Activated CD4-positive, alpha-beta T cell treated with anti-CD3 and anti-CD28 coated beads for 36 hours (primary cell): ENCODE results near the gene RNF175. TPM values are rescaled to one million over a fixed set of nuclear protein-coding genes. Genes with fewer than 3 reads are reported as not detected.
A peak's percentile ranks its signal among the peaks of the same experiment; 100 is the strongest.

Experiments
- ATAC-seq: fragments of 200-7000 bp; cut with Tn5 transposase; one replicate; pipeline ENCODE4 v1.10.0; 2021; ENCODE audit warnings: mild to moderate bottlenecking, moderate library complexity
- CTCF ChIA-PET: fragments of 350-600 bp; sonication (Branson Sonifier 250); formaldehyde crosslinking; loops from one replicate; lab custom pipeline; 2021; ENCODE audit warnings: antibody characterized with exemption; lab: Charles Lee
- POLR2A ChIA-PET: fragments of 350-600 bp; sonication (Branson Sonifier 250); formaldehyde crosslinking; loops from one replicate; lab custom pipeline; 2021; ENCODE audit warnings: antibody characterized with exemption, inconsistent platforms; lab: Charles Lee
- DNase-seq: peaks from one replicate; pipeline ENCODE4 v3.0.0-alpha.2; 2020
- H3K27ac Mint-ChIP-seq: one replicate; pipeline ENCODE4 v1.8.0; 2021; ENCODE audit warnings: mixed read lengths
- H3K27me3 Mint-ChIP-seq: one replicate; pipeline ENCODE4 v1.8.0; 2021; ENCODE audit warnings: mixed read lengths
- H3K36me3 Mint-ChIP-seq: one replicate; pipeline ENCODE4 v1.8.0; 2021; ENCODE audit warnings: low read depth, mixed read lengths
- H3K4me1 Mint-ChIP-seq: one replicate; pipeline ENCODE4 v1.8.0; 2021; ENCODE audit warnings: mixed read lengths
- H3K4me3 Mint-ChIP-seq: one replicate; pipeline ENCODE4 v1.8.0; 2021; ENCODE audit warnings: mild to moderate bottlenecking, moderate library complexity, mixed read lengths
- H3K9me3 Mint-ChIP-seq: one replicate; pipeline ENCODE4 v1.8.0; 2021; ENCODE audit warnings: low read depth, mixed read lengths
- intact Hi-C, 2 experiments: fragments of 100-400 bp; cut with DNase I in 1 of 2; cut with micrococcal nuclease in 1 of 2; formaldehyde crosslinking; loops; one replicate each; pipeline versions ENCODE4 v1.14.2 to v1.15.1; 2022 to 2024; cut with DNase I, micrococcal nuclease
- total RNA-seq, 2 experiments: library from RNA; stranded (reverse); gene quantifications; one replicate each; pipeline ENCODE4 v1.2.3, GENCODE V29; 2021

The RNF175 gene
- total RNA-seq, 2 experiments from 2014 or later, result 0.26 to 0.57 TPM

DNA sequence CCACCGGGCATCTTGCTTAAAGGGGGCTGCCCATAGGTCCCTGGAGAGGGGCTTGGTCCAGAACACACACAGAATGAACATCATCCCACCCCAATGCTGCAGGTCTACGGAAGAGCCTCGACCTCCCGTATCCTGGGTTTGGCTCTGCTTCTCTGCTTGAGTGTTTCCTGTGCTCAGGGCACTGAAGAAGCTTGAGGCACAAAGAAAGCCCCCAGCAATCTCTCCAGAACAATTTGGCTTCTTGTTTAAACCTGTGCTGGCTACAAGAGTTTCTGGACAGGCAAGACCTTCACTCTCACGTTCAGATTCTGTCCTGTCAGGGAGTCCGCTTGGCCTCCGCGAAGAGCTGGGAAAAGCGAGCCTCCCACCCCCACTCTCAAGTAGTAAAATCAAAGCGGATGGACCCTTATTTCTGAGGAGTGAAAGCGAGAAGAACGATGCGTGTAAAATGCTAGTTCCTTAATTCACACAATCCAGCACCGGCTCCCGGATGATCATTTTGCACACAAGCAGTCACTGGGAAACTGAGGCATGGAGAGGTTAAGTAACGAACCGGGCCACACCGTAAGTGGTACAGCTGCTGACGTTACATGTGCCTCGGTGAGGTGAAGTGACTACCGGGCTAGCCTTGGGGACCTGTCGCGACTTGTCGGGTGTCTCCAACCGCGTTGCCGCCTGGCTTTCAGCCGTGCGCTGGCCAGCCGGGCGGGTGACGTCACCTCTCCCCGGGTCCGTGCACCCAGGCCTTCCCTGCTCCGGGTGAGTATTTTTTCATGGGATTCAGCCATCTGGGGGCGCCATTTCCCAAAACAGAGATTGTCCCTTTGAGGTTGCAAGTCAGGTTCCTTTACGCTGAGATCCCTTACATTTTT, 32.2 kb upstream of the RNF175 start:
- H3K36me3 Mint-ChIP-seq, result no peaks in the 10 kb centered on the region
- H3K27me3 Mint-ChIP-seq, result peaks cover 79% of the 10 kb centered on the region
- peak overlapping the region; percentile 67 for H3K4me3 Mint-ChIP-seq
- peak; percentile 22 for ATAC-seq
- ChIA-PET CTCF (interaction anchor here (0.5 to 1.0 kb wide), 4 partner anchors 29 to 144 kb away, joined by 3 to 4 read pairs (median 3); no protein-coding TSS in a partner anchor), POLR2A (no interaction called here)
- DNase-seq, result peak; percentile 77
- H3K27ac Mint-ChIP-seq, result no peak overlapping the region
- H3K9me3 Mint-ChIP-seq, result no peaks in the 10 kb centered on the region
- intact Hi-C loops, result loop anchor here in 1 of 2 experiments (2.0 to 10.0 kb wide), 5 partner anchors 125 to 1583 kb away; partner anchors contain the start of gene MAP9
- peaks cover 45% of the 10 kb centered on the region for H3K4me1 Mint-ChIP-seq

DNA sequence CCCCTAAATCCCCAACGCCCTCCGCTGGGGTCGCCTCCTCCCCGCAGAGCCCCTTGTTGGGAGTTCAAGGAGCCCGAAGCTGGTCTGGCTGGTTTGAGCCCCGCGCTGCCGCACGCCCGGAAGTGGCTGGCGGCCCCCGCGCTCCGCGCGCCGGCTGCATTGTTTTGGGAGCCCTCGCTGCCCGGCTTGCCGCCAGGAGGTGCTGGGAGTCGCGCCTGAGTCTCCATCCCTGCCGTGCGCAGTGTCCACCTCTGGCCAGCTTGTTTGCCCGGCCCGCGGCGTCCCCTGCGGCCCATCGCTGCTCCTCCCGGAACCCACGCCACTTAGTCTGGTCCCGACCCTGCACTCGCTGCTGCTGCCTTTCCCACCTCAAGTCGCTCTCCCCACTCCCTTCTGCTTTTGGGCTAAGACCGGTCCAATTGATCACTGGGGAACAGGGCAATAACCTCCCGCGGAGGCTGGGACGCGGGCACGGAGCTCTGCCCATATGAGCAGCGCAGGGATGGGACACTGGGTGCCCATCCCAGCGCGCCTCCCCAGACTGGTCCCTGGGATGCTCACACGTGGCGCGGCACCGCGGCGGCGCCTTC, 31.2 kb upstream of the RNF175 start:
- DNase-seq (peak; percentile 71), ATAC-seq (peak; percentile 39)
- ChIA-PET POLR2A (interaction anchor here (0.8 to 1.1 kb wide), 2 partner anchors 10 to 18 kb away, joined by 3 read pairs; no protein-coding TSS in a partner anchor), CTCF (interaction anchor here (0.6 to 1.1 kb wide), 3 partner anchors 39 to 742 kb away, joined by 3 to 4 read pairs (median 3); no protein-coding TSS in a partner anchor)
- Mint-ChIP-seq H3K27me3 (peaks cover 80% of the 10 kb centered on the region), H3K4me1 (peaks cover 45% of the 10 kb centered on the region), H3K9me3 (no peaks in the 10 kb centered on the region), H3K27ac (no peak overlapping the region), H3K36me3 (no peaks in the 10 kb centered on the region), H3K4me3 (peak overlapping the region; percentile 67)
- intact Hi-C loops, result loop anchor here in 1 of 2 experiments (2.0 to 10.0 kb wide), 5 partner anchors 126 to 1584 kb away; partner anchors contain the start of gene MAP9

DNA sequence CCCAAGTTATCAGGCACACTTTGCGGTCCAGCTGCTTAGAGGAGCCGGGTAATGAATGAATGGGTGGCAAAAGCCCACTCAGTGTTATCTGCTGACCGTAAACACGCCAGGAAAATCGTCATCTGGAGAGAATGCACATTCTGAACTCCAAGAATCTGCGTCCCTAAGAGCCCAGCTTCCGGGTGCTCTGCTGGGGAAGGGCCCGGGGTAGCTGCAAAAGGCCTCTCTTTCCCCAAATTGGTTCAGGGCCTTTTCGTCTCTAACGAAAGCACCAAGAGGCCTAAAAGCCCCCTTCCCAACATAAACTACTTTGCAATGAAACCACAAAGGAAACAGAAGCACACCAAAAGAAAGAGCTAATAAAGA, 30.7 kb upstream of the RNF175 start:
- Mint-ChIP-seq H3K27ac (no peak overlapping the region), H3K36me3 (no peaks in the 10 kb centered on the region), H3K4me3 (no peak overlapping the region), H3K4me1 (peaks cover 45% of the 10 kb centered on the region), H3K27me3 (peaks cover 78% of the 10 kb centered on the region), H3K9me3 (no peaks in the 10 kb centered on the region)
- intact Hi-C loops, result loop anchor here in 1 of 2 experiments (2.0 to 10.0 kb wide), 5 partner anchors 126 to 1584 kb away; partner anchors contain the start of gene MAP9
- ATAC-seq (no peak), DNase-seq (no peak)
- ChIA-PET CTCF (interaction anchor here (0.6 to 1.3 kb wide), 3 partner anchors 39 to 741 kb away, joined by 3 to 4 read pairs (median 3); no protein-coding TSS in a partner anchor), POLR2A (interaction anchor here (0.8 to 1.1 kb wide), 2 partner anchors 10 to 19 kb away, joined by 3 read pairs; no protein-coding TSS in a partner anchor)

DNA sequence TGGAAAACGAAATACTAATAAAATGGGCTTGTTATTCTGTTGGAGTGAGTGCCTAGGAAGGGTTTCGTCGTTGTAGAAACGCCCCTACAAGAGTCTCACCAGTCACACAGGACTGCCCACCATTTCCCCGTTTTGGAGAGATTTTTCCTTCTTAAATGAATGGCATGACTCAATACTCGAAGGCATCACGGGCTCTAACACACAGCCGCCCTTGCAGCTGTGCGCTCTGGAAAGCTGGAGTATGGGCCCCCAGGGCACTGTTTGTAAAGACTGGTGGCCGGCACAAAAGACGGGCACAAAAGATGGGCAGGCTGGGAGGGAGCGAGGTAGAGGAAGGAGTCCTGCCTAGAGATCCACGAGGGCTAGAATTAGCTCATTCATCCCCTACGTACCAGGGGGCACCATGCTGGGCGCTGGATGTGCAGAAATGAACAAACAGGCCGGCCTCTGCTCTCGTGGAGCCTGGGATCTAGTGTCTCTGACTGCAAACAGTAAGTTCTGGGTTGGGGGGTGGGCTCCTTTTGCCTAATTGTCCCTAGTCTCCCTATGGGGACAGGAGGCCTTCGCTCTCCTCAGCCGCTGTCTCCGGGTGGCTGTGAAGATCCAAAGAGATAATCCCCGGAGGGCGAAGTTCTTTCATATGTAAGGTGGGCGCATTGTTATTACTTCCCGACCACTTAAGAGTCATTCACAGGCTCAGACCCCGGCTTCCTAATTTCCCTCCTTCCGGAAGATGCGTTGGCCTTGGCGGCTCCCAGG, 30.1 kb upstream of the RNF175 start:
- H3K36me3 Mint-ChIP-seq, result no peaks in the 10 kb centered on the region
- ATAC-seq (no peak), DNase-seq (no peak)
- intact Hi-C loops, result loop anchor here (2.0 to 10.0 kb wide), 11 partner anchors 127 to 1585 kb away; partner anchors contain the start of genes DCHS2 (in 2 of the 2), MAP9 (in 1 of the 2) and PLRG1 (in 1 of the 2)
- H3K9me3 Mint-ChIP-seq, result no peaks in the 10 kb centered on the region
- no peak overlapping the region for H3K4me3 Mint-ChIP-seq
- ChIA-PET CTCF (interaction anchor here (1.1 to 1.3 kb wide), 2 partner anchors 38 to 128 kb away, joined by 3 to 4 read pairs; no protein-coding TSS in a partner anchor), POLR2A (interaction anchor here (1.1 kb wide), 1 partner anchor 19 kb away, joined by 3 read pairs; no protein-coding TSS in a partner anchor)
- H3K4me1 Mint-ChIP-seq, result peaks cover 45% of the 10 kb centered on the region
- H3K27ac Mint-ChIP-seq, result no peak overlapping the region
- peaks cover 74% of the 10 kb centered on the region for H3K27me3 Mint-ChIP-seq

DNA sequence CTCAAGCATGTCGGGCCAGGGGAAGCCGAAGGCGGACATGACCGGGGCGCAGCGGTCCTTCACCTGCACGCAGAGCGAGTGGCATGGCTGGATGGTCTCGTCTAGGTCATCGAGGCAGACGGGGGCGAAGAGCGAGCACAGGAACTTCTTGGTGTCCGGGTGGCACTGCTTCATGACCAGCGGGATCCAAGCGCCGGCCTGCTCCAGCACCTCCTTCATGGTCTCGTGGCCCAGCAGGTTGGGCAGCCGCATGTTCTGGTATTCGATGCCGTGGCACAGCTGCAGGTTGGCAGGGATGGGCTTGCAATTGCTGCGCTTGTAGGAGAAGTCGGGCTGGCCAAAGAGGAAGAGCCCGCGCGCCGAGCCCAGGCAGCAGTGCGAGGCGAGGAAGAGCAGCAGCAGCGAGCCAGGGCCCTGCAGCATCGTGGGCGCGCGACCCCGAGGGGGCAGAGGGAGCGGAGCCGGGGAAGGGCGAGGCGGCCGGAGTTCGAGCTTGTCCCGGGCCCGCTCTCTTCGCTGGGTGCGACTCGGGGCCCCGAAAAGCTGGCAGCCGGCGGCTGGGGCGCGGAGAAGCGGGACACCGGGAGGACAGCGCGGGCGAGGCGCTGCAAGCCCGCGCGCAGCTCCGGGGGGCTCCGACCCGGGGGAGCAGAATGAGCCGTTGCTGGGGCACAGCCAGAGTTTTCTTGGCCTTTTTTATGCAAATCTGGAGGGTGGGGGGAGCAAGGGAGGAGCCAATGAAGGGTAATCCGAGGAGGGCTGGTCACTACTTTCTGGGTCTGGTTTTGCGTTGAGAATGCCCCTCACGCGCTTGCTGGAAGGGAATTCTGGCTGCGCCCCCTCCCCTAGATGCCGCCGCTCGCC, 28.8 kb upstream of the RNF175 start, which contains the start of gene SFRP2:
Gene SFRP2, minus strand, starts transcription at position 671 of the 864 bp plus-strand sequence. Its CDS starts 248 bp downstream, at position 423.
- peaks cover 72% of the 10 kb centered on the region for H3K27me3 Mint-ChIP-seq
- ATAC-seq (no peak), DNase-seq (peak; percentile 29)
- no peaks in the 10 kb centered on the region for H3K36me3 Mint-ChIP-seq
- H3K27ac Mint-ChIP-seq, result no peak within 1 kb of the TSS
- H3K9me3 Mint-ChIP-seq, result no peaks in the 10 kb centered on the region
- CTCF ChIA-PET, result interaction anchor here (3.2 kb wide), 1 partner anchor 230 kb away, joined by 16 read pairs; no protein-coding TSS in a partner anchor
- intact Hi-C loops, result loop anchor here (5.0 to 10.0 kb wide), 6 partner anchors 524 to 836 kb away; partner anchors contain the start of genes DCHS2 (in 2 of the 2) and PLRG1 (in 1 of the 2)
- peak within 1 kb of the TSS; percentile 57 for H3K4me3 Mint-ChIP-seq
- peaks cover 45% of the 10 kb centered on the region for H3K4me1 Mint-ChIP-seq
- POLR2A ChIA-PET, result no interaction called here

DNA sequence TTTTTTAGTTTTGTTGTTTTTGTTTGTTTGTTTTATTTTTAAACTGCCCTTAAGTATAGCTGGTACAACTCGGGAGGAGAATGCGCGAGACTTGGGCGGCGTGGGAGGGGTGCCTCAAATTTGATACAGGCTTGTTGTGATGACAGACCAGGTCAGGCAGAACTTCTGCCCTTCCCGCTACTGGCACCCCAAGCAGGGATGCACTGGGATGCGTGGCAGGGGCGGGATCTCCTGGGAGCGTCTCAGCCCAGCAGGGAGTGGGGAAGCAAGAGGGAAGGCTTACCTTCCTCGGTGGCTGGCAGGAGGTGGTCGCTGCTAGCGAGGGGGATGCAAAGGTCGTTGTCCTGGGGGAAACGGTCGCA, 28.2 kb upstream of the RNF175 start:
- no peaks in the 10 kb centered on the region for H3K9me3 Mint-ChIP-seq
- DNase-seq, result peak; percentile 13
- intact Hi-C loops, result loop anchor here (5.0 to 10.0 kb wide), 6 partner anchors 524 to 837 kb away; partner anchors contain the start of genes DCHS2 (in 2 of the 2) and PLRG1 (in 1 of the 2)
- POLR2A ChIA-PET, result no interaction called here
- no peak overlapping the region for H3K27ac Mint-ChIP-seq
- CTCF ChIA-PET, result interaction anchor here (3.2 kb wide), 1 partner anchor 231 kb away, joined by 16 read pairs; no protein-coding TSS in a partner anchor
- H3K36me3 Mint-ChIP-seq, result no peaks in the 10 kb centered on the region
- peaks cover 70% of the 10 kb centered on the region for H3K27me3 Mint-ChIP-seq
- peak overlapping the region; percentile 57 for H3K4me3 Mint-ChIP-seq
- no peak for ATAC-seq
- peaks cover 45% of the 10 kb centered on the region for H3K4me1 Mint-ChIP-seq

DNA sequence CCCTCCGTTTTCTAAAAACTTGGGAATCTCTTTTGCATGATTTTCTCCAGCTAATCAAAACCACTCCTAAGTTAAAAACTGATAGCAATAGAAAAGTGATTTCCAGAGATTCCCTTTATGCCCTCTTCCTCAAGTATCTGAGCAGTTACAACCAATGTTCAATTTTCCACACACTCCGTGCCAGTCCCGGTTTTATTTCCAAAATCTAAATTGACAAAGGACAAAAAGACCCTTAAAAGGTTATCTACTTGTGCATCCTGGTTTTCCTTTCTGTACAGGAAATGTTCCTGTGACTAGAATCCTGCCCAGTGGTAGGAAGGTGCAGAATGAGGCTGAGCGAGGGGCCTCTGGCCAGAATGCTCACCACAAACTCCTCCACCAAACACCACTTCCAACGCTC, 27.8 kb upstream of the RNF175 start:
- Mint-ChIP-seq H3K4me3 (no peak overlapping the region), H3K27ac (no peak overlapping the region), H3K36me3 (no peaks in the 10 kb centered on the region), H3K9me3 (no peaks in the 10 kb centered on the region), H3K27me3 (peaks cover 69% of the 10 kb centered on the region), H3K4me1 (peaks cover 42% of the 10 kb centered on the region)
- POLR2A ChIA-PET, result no interaction called here
- ATAC-seq (no peak), DNase-seq (no peak)
- intact Hi-C loops, result loop anchor here (2.0 to 10.0 kb wide), 7 partner anchors 231 to 837 kb away; partner anchors contain the start of genes DCHS2 (in 2 of the 2) and PLRG1 (in 1 of the 2)
- CTCF ChIA-PET, result interaction anchor here (1.2 to 3.2 kb wide), 4 partner anchors 9 to 295 kb away, joined by 3 to 16 read pairs (median 6); no protein-coding TSS in a partner anchor

DNA sequence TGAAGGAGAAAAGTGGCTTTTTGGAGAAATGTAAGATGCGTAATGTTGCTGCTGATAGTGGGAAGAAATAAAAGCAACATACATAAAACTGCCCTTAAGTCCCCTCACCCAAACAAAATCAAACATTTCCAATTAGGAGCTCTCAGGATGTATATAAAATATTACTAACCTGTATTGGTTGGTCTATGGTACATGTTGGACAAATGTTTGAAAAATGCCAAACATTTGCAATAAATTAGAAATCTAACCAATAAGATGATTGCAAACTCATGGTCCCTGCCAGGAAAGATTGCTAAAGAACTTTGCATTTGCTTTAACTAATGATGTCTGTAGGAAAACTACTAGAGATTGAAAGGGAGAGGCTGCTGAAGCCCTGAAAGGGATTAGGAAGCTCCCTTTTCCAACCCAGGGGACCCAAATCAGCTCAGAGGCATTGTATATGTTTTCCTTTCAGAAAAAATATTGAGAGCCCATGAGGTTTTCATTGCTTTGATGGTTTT, 27.3 kb upstream of the RNF175 start:
- no peak overlapping the region for H3K27ac Mint-ChIP-seq
- DNase-seq, result no peak
- ChIA-PET POLR2A (no interaction called here), CTCF (interaction anchor here (0.6 to 3.2 kb wide), 7 partner anchors 9 to 305 kb away, joined by 3 to 16 read pairs (median 3); no protein-coding TSS in a partner anchor)
- H3K36me3 Mint-ChIP-seq, result no peaks in the 10 kb centered on the region
- intact Hi-C loops, result loop anchor here (2.0 to 10.0 kb wide), 7 partner anchors 232 to 838 kb away; partner anchors contain the start of genes DCHS2 (in 2 of the 2) and PLRG1 (in 1 of the 2)
- H3K4me1 Mint-ChIP-seq, result peaks cover 37% of the 10 kb centered on the region
- peaks cover 67% of the 10 kb centered on the region for H3K27me3 Mint-ChIP-seq
- no peak overlapping the region for H3K4me3 Mint-ChIP-seq
- ATAC-seq, result no peak
- H3K9me3 Mint-ChIP-seq, result no peaks in the 10 kb centered on the region
